GM12878 (cell line): ENCODE data around the gene NPAS3. TPM values are rescaled to one million over a fixed set of nuclear protein-coding genes. Genes with fewer than 3 reads are reported as not detected.

Experiments
- ATAC-seq: fragments of 200-7000 bp; cut with Tn5 transposase; 3 replicates; pipeline ENCODE4 v1.9.1; 2020; ENCODE audit warnings: mild to moderate bottlenecking, moderate library complexity
- BruUV-seq: library from RNA; stranded (reverse); fragments of 400-500 nt; replicated peaks from 2 replicates; lab custom pipeline; 2021; lab: Mats Ljungman, UMichigan
- CTCF ChIA-PET: fragments of 300-600 bp; sonication (Branson Sonifier 250); formaldehyde crosslinking; extraction: SDS; loops from one replicate; lab custom pipeline; 2021; ENCODE audit warnings: inconsistent platforms; lab: Yijun Ruan, JAX
- POLR2A ChIA-PET: fragments of 350-600 bp; formaldehyde crosslinking; extraction: SDS; loops from one replicate; lab custom pipeline; 2021; ENCODE audit warnings: inconsistent platforms; lab: Charles Lee
- RAD21 ChIA-PET: fragments of 300-600 bp; sonication (Branson Sonifier 250); formaldehyde crosslinking; loops from one replicate; lab custom pipeline; 2023; ENCODE audit warnings: antibody characterized with exemption; ENCODE audit not compliant: unreplicated experiment; lab: Charles Lee
- SMC1A ChIA-PET: fragments of 300-600 bp; sonication (Branson Sonifier 250); formaldehyde crosslinking; loops from one replicate; lab custom pipeline; 2023; ENCODE audit not compliant: unreplicated experiment, uncharacterized antibody; lab: Charles Lee
- DNase-seq: peaks from one replicate; pipeline ENCODE4 v3.0.0-alpha.2; 2011; ENCODE audit warnings: low read depth, low spot score
- FAIRE-seq: peaks from 3 replicates; lab custom pipeline; 2011; peaks lifted over from hg19 to GRCh38; lab: Jason Lieb, UNC
- H2AFZ ChIP-seq: 2 replicates; pipeline ENCODE4 v1.6.0; 2011; ENCODE audit warnings: low read depth, low read length, control low read depth; ENCODE audit not compliant: control insufficient read depth
- H3K27ac ChIP-seq: 2 replicates; pipeline ENCODE4 v1.5.1; 2011; ENCODE audit warnings: control low read depth; ENCODE audit not compliant: control insufficient read depth, insufficient read depth
- H3K27me3 ChIP-seq, 2 experiments: replicated peaks in 1 of 2; 2 replicates each; pipeline versions ENCODE4 v1.6.0 to v1.6.1; 2011; ENCODE audit warnings: low read length in 1 of 2; ENCODE audit not compliant: control insufficient read depth in 2 of 2, insufficient read depth in 2 of 2
- H3K36me3 ChIP-seq, 2 experiments: 2 replicates each; pipeline ENCODE4 v1.5.1; 2011; ENCODE audit warnings: low read length in 1 of 2; ENCODE audit not compliant: control insufficient read depth in 2 of 2, insufficient read depth in 2 of 2
- H3K4me1 ChIP-seq: 2 replicates; pipeline ENCODE4 v1.6.1; 2011; ENCODE audit warnings: mild to moderate bottlenecking, low read length, moderate library complexity, mixed read lengths; ENCODE audit not compliant: control insufficient read depth, insufficient read depth
- H3K4me2 ChIP-seq: 2 replicates; pipeline ENCODE4 v1.6.0; 2011; ENCODE audit warnings: control low read depth; ENCODE audit not compliant: control insufficient read depth, insufficient read depth
- H3K4me3 ChIP-seq: fragments of 200-600 bp; sonication (generic); 2 replicates; pipeline ENCODE4 v1.5.1; 2016
- H3K79me2 ChIP-seq: 2 replicates; pipeline ENCODE4 v1.6.0; 2011; ENCODE audit warnings: low read length; ENCODE audit not compliant: control insufficient read depth, insufficient read depth
- H3K9ac ChIP-seq: 2 replicates; pipeline ENCODE4 v1.8.0; 2011; ENCODE audit warnings: low read length, control low read depth, mixed read lengths; ENCODE audit not compliant: control insufficient read depth, insufficient read depth
- H3K9me3 ChIP-seq: replicated peaks from 3 replicates; pipeline ENCODE4 v1.5.1; 2011; ENCODE audit warnings: mild to moderate bottlenecking, low read length; ENCODE audit not compliant: control insufficient read depth, insufficient read depth
- H4K20me1 ChIP-seq: 2 replicates; pipeline ENCODE4 v1.6.0; 2011; ENCODE audit not compliant: control insufficient read depth, insufficient read depth
- ATF2 ChIP-seq: IDR thresholded peaks from 2 replicates; pipeline ENCODE4 v1.6.1; 2012; ENCODE audit warnings: low read length, inconsistent platforms
- LARP7 ChIP-seq: fragments of 450-650 bp; IDR thresholded peaks from 2 replicates; pipeline ENCODE4 v1.6.1; 2017; ENCODE audit warnings: mild to moderate bottlenecking
- NR2C2 ChIP-seq: IDR thresholded peaks from 2 replicates; pipeline ENCODE4 v1.6.1; 2011; ENCODE audit warnings: borderline replicate concordance, low read depth; ENCODE audit not compliant: control insufficient read depth, insufficient read length
- USF1 ChIP-seq: IDR thresholded peaks from 2 replicates; pipeline ENCODE4 v1.6.1; 2011; ENCODE audit warnings: borderline replicate concordance, low read depth, mild to moderate bottlenecking, moderate library complexity, mixed read lengths, low read length; ENCODE audit not compliant: insufficient read depth; ENCODE audit errors: extremely low read length
- WGBS: methylation state at CpG from one replicate; pipeline ENCODE4 v1.1.6; 2016; ENCODE audit warnings: low lambda C conversion rate; ENCODE audit not compliant: insufficient replicate concordance, insufficient coverage; ENCODE audit errors: missing lambda C conversion rate; 5-methylcytosine and 5-hydroxymethylcytosine counted together
- in situ Hi-C: fragments of 300-500 bp; cut with MboI; formaldehyde crosslinking; loops from 9 replicates; pipeline ENCODE4 v1.14.3; 2018; ENCODE audit warnings: mixed read lengths
- intact Hi-C: fragments of 100-400 bp; cut with micrococcal nuclease; formaldehyde crosslinking; loops from one replicate; pipeline ENCODE4 v1.14.2; 2022; ENCODE audit not compliant: unreplicated experiment
- polyA plus RNA-seq, 11 experiments: library from polyadenylated mRNA; depleted of rRNA in 4 of 11; unstranded in 6 of 11; stranded (reverse) in 5 of 11; fragments of >200 nt; fragmentation: Nextera tagmentation in 4 of 11; fragmentation: Illumina TruSeq in 1 of 11; extraction: Ambion mirVana in 4 of 11; extraction: Trizol in 1 of 11; gene quantifications; 1 replicate in 1 of 11; 2 replicates in 10 of 11; pipeline versions ENCODE4 v1.2.1 to v1.2.3, GENCODE V29; 2011 to 2016; ENCODE audit warnings: inconsistent platforms in 2 of 11, missing spikeins in 2 of 11, low read depth in 1 of 11
- total RNA-seq, 4 experiments: library from RNA; depleted of rRNA in 3 of 4; stranded (reverse); fragments of >200 nt in 3 of 4; fragmentation: Illumina TruSeq in 1 of 4; extraction: Trizol in 1 of 4; gene quantifications; 2 replicates each; pipeline versions ENCODE4 v1.2.1 to v1.2.3, GENCODE V29; 2013 to 2021

Gene NPAS3
- total and polyA plus RNA-seq, 10 of the 15 experiments (the other 5 are each of a cell fraction or from before 2014, with no cell fraction given): under 0.01 to 2.7 (median 0.03) TPM; not detected in 6

GRCh38 chr14:32978691-32979255 lies 40.1 kb downstream of the NPAS3 start:
- SMC1A ChIA-PET: no interaction called here
- Histone ChIP-seq H3K9ac (no peak overlapping the region), H3K9me3 (no peaks in the 10 kb centered on the region), H3K4me1 (no peaks in the 10 kb centered on the region), H3K4me2 (no peak overlapping the region), H4K20me1 (no peaks in the 10 kb centered on the region), H3K4me3 (no peak overlapping the region), H3K27me3 (no peaks in the 10 kb centered on the region), H3K79me2 (no peaks in the 10 kb centered on the region), H2AFZ (no peak overlapping the region), H3K27ac (no peak overlapping the region), H3K36me3 (no peaks in the 10 kb centered on the region)
- FAIRE-seq: no peak
- 24% methylated on average over 4 of the region's 4 CpGs for WGBS
- POLR2A ChIA-PET: interaction anchor here (0.9 kb wide), 1 partner anchor 11 kb away, joined by 3 read pairs; no protein-coding TSS in a partner anchor
- CTCF ChIA-PET: no interaction called here
- RAD21 ChIA-PET: no interaction called here
- intact Hi-C loops: no loop called here
- ATAC-seq: no peak
- TF ChIP-seq ATF2 (no peak), USF1 (no peak), LARP7 (no peak), NR2C2 (no peak)
- in situ Hi-C loops: no loop called here
- no TSS peak for BruUV-seq
- DNase-seq: no peak
